Epithelial cell of esophagus (primary cell): Measurements from ENCODE around the gene CLSTN1.
A peak's percentile ranks its signal among the peaks of the same experiment; 100 is the strongest.

Source experiments
- DNase-seq: peaks from one replicate; pipeline ENCODE4 v3.0.0; 2010; ENCODE audit warnings: low read depth
- H3K4me3 ChIP-seq: 2 replicates; pipeline ENCODE4 v1.5.1; 2011; ENCODE audit warnings: mild to moderate bottlenecking, low read length, control low read depth
- CTCF ChIP-seq: IDR thresholded peaks from 2 replicates; pipeline ENCODE4 v1.5.1; 2011; ENCODE audit warnings: low read depth, mild to moderate bottlenecking, low read length, control low read depth, inconsistent platforms; ENCODE audit not compliant: insufficient read depth; ENCODE audit errors: missing control alignments

The CLSTN1 gene

GRCh38 chr1:9845914-9846313 lies 22.1 kb upstream of the CLSTN1 start:
- no peak for DNase-seq
- TF ChIP-seq CTCF = no peak
- no peak overlapping the region for H3K4me3 ChIP-seq

GRCh38 chr1:9844756-9845155 lies 21.0 kb upstream of the CLSTN1 start:
- H3K4me3 ChIP-seq = no peak overlapping the region
- DNase-seq = no peak
- TF ChIP-seq CTCF = no peak

GRCh38 chr1:9844106-9844505 lies 20.3 kb upstream of the CLSTN1 start:
- no peak for DNase-seq
- no peak for TF ChIP-seq CTCF
- no peak overlapping the region for H3K4me3 ChIP-seq

- peak; percentile 74 for DNase-seq
- H3K4me3 ChIP-seq = no peak overlapping the region
- TF ChIP-seq CTCF = no peak
These were observed 19.8 kb upstream of the CLSTN1 start for GRCh38 chr1:9843576-9843945.

- H3K4me3 ChIP-seq = no peak overlapping the region
- TF ChIP-seq CTCF = no peak
- no peak for DNase-seq
These were observed 19.2 kb upstream of the CLSTN1 start for GRCh38 chr1:9842781-9843575.

GRCh38 chr1:9842073-9842711 lies 18.4 kb upstream of the CLSTN1 start:
- no peak for TF ChIP-seq CTCF
- DNase-seq = no peak
- H3K4me3 ChIP-seq = no peak overlapping the region
